Ureter (tissue), 1 donor: ENCODE data around the gene PPARD. TPM values are rescaled to one million over a fixed set of nuclear protein-coding genes. Genes with fewer than 3 reads are reported as not detected.
"Not testable (repeated sequence)": the region's sequence is repeated elsewhere in the genome, so short reads cannot be mapped to it uniquely, and the experiment has no call there.

Experiments
- DNase-seq: peaks from one replicate; pipeline ENCODE4 v3.0.0-alpha.2; 2020; ENCODE audit warnings: low spot score
- total RNA-seq: library from RNA; stranded (reverse); gene quantifications from one replicate; pipeline ENCODE4 v1.2.4, GENCODE V29; 2023
- donor health status: DM: yes; HTN: yes; CAD: no.

The PPARD gene
- total RNA-seq, 1 donor from 2014 or later, result 31.2 TPM

DNA sequence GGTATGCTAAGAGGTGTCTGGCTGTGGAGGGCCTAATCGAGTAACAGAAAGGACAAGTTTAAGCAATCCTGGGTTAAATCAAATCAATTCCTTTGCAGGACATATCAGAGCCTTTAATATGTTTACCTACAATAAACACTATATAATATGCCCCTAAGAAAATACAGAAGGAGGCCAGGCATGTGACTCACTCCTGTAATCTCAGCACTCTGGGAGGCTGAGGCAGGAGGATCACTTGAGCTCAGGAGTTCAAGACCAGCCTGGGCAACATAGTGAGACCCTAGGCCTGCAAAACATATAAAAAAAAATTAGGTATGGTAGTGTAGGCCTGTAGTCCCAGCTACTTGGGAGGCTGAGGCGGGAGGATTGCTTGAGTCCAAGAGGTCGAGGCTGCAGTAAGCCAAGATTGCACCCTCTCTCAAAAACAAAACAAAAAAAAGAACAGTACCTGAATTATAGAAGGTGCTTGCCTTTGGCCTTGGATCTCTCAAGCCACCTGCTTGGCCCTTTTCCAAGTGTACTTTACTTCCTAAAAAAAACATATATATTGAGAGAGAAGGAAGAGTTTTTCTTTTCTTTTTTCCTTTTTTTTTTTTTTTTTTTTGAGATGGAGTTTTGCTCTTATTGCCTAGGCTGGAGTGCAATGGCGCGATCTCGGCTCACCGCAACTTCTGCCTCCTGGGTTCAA lies 96.2 kb downstream of the PPARD start:
- not testable (repeated sequence) for DNase-seq

DNA sequence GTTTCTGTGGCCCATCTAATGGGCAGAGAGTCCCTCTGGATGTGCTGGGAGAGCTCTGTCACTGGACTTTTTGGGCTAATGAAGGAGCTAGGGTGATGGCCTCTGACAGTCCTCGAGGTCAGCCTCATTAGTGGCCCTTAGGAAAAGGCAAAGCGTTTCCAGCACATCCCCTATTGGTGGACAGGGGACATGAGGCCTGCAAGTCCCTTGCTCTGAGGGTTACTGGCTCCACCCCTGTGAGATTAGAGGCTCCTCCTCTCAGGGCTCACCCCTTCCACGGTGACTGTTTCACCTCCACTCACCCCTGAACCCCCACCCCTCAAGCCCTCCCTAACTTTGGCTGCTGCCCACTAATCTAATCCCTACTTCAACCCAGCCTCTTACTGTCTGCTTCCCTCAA lies 97.0 kb downstream of the PPARD start:
- DNase-seq, result no peak

DNA sequence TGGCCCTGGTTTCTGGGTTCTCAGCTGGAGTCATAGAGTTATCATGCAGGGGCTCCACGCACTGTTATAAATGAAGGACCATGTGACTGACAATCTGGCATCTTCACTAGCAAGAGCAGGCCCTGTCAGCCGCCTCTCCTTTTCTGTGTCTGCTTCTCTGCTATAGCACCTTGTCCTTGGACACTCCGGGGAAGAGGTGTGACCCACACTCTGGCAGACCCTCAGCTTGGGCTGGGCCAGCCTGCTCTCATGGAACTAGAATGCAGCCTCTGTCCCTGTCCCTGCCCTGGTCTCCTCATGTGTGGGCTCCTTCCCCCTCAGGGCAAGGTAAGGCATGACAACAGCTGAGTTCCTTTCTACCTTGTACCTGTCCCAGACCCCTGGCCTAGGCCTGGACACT lies 98.8 kb downstream of the PPARD start:
- DNase-seq, result no peak

DNA sequence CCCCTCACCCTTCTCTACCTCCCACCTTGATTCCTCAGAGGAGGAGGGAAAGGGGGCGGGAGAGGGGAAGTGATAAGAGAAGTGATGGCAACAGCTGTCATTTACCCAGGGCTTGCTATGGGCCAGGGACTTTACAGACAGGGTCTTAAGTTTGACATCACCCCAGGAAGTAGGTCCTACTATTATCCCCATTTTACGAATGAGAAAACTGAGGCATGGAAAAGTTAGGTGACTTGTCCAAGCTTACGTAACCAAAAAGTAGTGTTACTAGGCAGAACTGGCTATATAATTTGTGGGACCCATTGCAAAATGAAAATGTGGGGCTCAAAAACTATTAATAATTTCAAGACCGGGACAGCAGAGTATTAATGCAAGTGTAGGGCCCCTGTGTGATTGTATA lies 99.3 kb downstream of the PPARD start:
- no peak for DNase-seq

DNA sequence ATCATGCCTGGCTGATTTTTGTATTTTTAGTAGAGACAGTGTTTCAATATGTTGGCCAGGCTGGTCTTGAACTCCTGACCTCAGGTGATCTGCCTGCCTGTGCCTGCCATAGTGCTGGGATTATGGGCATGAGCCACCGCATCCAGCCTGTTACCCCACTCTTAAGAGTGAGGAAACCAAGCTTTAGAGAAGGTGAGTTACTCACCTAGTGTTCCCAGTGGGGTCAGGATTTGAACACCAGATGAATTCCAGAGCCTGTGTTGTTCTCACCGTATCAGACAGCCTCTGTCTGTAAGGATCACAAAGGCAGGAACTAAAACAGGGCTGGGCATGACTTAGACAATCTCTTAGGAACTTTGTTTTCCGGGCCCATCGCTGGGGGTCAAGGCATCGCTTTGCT lies 100.3 kb downstream of the PPARD start:
- no peak for DNase-seq

DNA sequence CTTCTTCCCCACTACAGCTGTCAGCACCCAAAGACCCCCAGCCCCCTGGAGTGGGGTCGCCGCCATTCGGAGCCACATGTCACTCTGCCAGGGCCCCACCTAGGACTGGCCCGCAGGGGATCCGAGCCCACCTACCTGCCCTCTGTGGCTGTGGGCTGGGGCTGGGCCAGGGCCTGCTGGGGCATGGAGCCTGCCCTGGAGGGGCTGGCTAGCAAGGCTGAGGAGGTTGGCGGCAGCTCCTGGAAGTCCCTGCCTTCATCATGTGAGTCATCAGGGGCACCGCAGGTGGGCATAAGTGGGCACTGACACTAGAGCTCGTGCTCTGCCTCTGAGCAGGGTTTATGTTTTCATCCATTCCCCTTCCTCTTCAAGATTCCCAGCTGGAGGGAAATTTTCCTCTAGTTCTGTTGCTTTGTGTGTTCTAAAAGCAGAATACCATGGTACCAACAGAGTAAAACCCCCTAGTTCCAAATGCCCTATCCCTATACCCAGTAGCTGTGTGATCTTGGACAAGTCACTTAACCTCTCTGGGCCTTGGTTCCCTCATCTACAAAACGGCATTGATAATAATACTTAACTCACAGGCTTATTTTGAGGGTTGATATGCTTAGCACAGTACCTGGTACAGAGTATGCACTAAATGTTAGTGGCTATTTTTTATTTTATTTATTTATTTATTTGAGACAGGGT lies 101.1 kb downstream of the PPARD start:
- no peak for DNase-seq

DNA sequence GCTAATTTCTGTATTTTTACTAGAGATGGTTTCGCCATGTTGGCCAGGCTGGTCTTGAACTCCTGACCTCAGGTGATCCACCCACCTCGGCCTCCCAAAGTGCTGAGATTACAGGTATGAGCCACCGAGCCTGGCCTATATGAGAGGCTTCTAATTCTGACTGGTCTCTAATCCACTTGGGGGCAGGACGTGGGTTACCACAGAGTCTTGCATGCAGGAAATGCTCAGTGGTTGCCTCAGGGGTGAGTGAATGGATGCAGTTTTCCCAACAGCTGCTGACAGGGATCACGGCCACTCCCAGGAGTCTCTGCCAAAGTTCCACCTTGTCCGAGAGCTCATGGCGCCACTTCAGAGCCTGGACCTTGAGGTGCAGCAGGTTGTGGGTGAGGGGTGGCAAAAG lies 103.3 kb downstream of the PPARD start:
- DNase-seq, result no peak

DNA sequence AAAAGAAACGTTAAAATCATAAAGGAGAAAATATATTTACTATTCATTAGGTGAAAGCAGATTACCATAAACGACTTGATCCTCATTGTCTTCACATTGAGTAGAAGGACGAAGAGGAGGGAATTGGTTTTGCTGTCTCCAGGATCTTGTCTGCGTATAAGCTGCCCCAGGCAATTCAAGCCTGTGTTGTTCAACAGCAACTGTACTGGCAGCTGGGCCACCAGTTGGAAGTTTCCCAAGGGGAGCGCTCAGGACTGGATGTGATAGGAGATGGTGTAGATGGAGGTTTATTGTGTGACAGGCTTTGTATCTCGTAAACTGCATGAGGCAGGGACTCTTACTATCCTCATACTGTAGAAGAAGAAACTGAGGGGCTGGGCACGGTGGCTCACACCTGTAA lies 105.8 kb downstream of the PPARD start:
- no peak for DNase-seq

DNA sequence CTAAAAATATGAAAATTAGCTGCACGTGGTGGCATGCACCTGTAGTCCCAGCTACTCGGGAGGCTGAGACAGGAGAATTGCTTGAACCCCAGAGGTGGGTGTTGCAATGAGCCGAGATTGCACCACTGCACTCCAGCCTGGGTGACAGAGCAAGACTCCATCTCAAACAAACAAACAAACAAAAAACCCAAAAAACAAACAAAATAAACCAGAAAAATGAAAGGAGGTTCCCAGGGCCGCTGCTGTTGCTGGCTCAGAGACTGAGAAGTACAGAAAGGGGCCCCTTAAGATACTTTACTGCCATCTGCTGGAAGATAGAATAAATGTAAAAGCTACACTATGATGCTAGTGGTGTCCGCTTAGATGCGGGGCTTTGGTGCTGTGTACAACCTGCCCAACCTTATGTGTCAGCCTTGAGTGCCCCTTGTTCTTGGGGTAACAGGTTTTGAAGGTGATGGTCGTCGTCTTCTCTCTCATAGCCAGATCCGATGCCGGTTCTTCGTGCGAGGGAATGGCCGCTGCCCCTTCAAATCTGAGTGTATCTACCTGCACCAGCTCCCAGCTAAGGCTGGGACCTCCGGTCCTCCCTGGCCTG lies 107.0 kb downstream of the PPARD start:
- no peak for DNase-seq

DNA sequence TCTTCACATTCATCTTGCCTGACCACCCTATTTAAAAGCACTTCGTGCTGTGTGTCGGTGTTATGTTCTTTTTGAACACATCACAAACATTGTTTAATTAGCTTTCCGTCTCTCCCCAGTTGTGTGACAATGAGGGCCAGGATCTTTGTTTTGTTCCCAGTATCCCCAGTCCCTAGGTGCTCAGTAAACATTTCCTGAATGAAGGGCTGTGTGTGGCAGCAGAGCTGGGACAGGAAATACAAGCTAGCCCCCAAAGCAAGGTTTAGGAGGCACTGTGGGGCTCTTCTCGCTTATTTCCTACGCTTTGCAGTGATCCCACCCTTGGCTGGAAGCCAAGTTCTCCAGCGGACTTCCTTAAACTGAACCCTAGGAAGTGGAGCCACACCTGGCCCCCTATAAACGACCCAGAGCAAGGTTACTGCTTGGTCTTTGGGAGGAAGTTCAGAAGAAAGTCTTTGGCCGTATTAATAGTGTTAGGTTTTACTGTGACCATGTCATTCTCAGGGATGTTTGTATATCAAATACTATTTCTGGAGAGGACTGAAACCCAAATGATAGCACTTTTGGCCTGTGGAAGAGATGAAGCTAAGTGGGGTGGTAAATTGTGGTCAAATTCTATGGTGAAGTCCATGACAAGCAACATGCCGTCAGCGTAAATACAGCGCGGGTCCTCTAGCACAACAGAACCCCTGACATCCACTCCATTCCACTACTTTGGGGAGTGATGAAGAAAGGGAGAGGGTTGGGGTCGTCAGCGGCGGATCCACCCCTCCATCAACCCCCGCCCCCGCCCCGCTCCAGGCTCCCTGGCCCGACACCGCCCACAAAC lies 109.2 kb downstream of the PPARD start:
- DNase-seq, result no peak

DNA sequence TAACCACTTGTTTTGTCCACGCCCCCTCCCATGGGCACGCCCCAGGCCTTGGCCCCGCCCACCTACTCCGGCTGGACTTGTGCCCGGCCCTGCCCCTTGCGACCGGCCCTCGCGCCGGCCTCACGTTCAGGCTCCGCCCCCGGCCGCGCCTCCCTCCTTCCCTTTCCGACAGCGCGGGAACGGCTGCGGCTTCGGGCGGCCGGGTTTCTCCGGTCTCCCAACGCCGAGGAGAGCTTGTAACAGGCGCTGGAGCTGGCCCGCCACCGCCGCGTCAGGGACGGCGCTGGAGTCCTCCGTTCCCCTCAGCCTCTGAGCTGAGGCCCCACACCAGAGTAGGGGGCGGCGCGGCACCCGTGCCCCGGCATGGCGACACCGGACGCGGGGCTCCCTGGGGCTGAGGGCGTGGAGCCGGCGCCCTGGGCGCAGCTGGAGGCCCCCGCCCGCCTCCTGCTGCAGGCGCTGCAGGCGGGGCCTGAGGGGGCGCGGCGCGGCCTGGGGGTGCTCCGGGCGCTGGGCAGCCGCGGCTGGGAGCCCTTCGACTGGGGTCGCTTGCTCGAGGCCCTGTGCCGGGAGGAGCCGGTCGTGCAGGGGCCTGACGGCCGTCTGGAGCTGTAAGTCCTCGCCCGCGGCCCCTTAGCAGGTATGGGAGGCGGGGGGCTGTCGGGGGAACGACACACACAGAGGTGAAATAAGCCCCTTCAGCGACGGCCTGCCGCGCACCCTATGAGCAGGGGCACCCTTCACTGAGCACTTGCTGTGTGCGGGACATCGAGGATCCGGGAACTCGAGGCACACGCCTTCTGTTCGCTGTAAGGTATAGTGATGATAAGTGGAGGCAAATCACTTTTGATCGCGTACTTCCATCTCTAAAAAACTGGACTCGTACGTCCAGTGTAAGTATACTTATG lies 110.1 kb downstream of the PPARD start, which contains the start of gene FANCE:
FANCE (plus strand) TSS at position 156 of the 908 bp plus-strand sequence; CDS start at position 364, 208 bp downstream.
- DNase-seq, result peak; percentile 96

DNA sequence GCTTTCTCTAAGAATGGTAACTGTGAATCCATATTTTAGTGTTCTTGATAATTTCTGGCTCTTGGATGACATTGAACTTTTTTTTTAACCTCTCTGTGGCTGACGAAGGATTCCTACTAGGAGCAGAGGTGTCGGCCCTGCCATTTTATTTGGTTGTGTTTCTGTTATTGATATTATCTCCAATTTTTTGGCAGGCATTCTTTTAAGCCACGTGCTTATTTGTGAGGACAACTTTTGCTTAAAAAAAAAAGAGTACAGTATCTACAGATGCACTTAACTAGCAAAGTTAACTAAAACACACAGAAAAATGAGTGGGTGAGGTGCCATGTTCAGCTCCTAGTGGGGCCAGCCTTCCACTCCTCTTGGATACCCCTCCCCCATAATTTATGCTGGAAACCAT lies 110.9 kb downstream of the PPARD start:
- no peak for DNase-seq

DNA sequence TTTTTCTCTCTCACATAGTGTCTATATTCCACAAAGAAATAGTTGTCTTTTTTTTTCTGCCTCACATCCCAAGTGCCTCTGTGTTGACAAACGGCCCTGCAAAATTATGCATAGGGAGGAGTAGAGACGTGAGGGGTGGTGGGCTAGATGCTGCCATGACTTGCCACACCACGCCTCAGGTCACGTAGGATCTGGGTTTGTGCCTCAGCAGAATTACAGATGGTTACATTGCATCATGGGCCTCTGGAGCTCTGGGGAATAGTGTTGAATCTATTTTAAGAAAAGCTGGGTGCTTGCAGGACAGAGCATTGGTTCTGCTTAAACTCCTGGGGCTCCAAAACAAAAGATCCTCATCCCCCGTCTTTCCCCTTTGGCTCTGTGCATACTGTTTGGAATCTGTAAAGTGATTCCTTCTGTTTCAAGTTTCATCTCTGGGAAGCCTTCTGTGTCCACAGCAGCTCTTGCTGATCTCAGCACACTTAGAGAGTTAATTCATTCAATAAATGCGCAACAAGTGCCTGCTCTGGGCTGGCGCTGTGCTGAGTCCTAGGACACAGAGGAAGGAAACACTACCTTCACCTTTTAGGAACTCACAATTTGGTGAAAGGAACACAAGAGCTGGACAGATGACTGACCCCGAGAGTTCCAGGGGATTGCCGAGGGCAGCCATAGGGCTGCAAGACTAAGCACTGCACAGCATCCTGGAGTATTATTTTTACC lies 112.2 kb downstream of the PPARD start:
- DNase-seq, result no peak

DNA sequence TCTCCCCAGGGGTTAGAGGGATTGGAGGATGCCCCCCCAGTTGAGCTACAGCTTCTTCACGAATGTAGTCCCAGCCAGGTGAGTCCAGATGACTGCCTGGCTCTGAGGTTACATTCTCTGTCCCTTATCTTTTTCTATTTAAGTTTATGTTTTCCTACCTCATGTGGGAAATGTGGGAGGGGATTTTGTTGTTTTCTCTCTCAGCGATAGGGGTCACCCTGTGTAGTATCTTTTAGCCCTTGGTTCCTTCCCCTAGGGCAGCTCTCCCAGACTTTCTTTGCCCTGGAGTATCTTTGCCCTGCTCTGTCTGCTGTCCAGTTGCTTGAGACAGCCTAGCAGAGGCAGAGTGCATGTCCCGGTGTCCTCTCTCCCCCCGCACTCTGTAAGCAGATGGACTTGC lies 115.5 kb downstream of the PPARD start:
- no peak for DNase-seq

DNA sequence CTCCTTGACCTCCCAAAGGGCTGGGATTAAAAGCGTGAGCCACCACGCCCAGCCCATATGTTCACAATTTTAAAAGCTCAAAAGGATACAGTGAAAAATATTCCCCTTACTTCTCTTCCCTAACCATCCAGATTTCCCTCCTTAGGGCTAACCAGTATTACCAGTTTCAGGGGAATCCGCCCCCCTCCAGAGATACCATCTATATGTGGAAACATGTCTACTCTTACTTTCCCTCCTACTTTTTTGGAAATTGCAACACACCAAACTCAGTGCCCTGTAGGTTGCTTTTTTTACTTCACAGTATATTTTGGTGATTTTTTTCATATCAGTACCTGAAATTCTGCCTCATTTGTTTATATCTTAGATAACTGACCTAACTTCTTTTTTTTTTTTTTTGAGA lies 118.9 kb downstream of the PPARD start:
- no peak for DNase-seq

DNA sequence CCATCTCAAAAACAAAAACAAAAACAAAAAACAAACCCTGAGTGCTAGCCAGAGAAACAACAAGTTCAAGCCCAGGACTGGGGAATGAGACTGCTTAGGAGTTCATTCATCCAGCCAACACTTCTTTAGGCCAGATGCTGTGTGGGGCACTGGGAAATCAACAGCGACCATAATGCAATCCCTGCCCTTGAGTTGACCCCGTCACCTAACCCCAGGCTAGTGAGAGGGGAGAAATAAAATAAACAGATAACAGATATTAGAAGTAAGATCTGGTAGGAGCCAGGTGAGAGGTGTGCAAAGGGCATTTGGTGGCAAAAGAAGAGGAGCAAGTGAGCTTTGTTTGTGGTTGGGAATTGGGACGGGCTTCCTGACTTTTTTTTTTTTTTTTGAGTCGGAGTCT lies 120.9 kb downstream of the PPARD start:
- no peak for DNase-seq

DNA sequence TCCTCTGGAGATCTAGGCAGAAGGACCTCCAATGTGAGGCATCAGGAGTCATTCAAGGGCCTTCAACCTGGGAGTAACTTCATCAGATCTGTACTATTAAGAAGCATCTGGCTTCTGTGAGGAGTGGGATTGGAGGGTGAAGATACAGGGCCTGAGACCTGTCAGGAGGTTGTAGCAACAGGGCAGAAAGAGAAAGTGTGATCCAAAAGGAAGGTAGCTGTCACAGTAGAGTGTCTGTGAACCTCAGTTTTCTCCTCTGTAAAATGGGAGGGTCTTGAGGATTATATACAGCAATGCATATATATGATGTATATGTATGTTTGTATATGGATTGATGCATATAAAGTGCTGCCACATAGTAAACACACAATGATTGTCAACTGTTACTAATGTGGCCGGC lies 123.3 kb downstream of the PPARD start:
- DNase-seq, result no peak

DNA sequence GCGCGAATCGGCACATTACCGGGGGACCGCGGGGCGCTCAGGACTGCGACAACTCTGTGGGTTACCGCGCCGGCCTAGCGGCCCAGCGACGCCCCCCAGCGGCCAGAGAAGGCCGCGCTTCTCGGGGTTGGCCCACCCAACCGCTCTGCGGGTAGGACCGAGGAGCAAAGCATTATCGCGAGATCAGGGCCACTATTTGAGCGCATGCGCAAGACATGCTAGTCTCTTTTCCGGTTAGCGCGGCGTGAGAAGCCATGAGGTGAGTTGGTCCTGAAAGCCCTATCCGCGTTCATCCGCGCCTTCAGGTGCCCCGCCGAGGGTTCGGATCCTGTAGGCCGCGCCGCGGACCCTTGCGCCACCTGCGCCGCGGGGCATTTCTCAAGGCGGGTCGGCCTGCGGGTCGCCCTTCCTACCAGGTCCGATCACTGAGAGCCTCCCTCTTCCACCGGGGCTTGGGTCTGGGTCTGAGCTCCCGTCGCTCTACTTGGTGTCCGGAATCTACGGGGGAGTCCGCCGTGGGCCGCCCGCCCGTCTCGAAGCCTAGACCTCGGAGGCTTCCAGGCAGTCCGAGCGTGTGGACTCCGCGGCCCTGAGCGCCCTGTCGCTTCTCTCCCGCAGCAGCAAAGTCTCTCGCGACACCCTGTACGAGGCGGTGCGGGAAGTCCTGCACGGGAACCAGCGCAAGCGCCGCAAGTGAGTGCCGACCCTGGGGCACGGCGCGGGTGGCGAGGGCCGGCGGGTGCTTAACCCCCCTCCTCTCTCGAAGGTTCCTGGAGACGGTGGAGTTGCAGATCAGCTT lies 126.0 kb downstream of the PPARD start, which contains the start of gene RPL10A:
RPL10A (plus strand) TSS at position 221 of the 799 bp plus-strand sequence; CDS start at position 255, 34 bp downstream.
- DNase-seq, result peak; percentile 98

DNA sequence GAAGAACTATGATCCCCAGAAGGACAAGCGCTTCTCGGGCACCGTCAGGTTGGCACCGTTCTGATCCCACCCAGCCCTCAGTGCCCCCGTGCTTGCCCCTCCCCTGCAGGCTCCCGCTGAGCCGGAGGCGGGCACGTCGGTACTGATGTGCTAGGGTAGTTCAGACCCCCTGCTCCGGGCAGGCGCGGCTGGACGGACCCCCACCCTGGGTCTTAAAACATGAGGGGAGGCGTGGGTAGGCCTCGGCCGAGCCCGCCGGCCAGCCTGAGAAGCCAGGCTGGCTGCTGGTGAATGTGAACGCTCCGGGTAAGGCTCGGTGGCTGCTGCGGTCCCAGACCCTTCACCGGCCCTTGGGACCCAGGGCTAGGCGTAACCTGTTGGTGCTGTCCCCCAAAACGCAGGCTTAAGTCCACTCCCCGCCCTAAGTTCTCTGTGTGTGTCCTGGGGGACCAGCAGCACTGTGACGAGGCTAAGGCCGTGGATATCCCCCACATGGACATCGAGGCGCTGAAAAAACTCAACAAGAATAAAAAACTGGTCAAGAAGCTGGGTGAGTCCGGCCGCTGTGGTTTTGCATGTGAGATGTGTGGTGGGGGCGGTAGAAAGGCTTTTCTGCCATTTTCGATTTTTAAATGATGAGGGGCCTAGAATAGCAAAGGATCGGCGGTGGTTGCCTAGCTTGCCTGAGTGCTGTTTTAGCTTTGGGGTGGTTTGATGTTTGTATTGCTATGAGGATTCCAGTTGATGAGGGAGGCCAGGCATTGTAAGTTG lies 126.8 kb downstream of the PPARD start:
- no peak for DNase-seq
